HCT116 (cell line): ENCODE data around the gene EXOSC1. TPM values are rescaled to one million over a fixed set of nuclear protein-coding genes. Genes with fewer than 3 reads are reported as not detected.
A peak's percentile ranks its signal among the peaks of the same experiment; 100 is the strongest.

ENCODE experiments used
- ATAC-seq: fragments of 200-7000 bp; cut with Tn5 transposase; 2 replicates; pipeline ENCODE4 v1.9.1; 2020; ENCODE audit warnings: mild to moderate bottlenecking, moderate library complexity
- Bru-seq: library from RNA; stranded (reverse); fragments of 400-500 nt; gene quantifications from one replicate; lab custom pipeline; 2021; lab: Mats Ljungman, UMichigan
- BruChase-seq, 2 experiments: library from RNA; stranded (reverse); fragments of 400-500 nt; gene quantifications; one replicate each; lab custom pipeline; 2021; lab: Mats Ljungman, UMichigan
- BruUV-seq: library from RNA; stranded (reverse); fragments of 400-500 nt; replicated peaks from 2 replicates; lab custom pipeline; 2021; lab: Mats Ljungman, UMichigan
- CTCF ChIA-PET: fragments of 300-600 bp; sonication (Branson Sonifier 250); formaldehyde crosslinking; loops from one replicate; lab custom pipeline; 2021; ENCODE audit warnings: antibody characterized with exemption; lab: Charles Lee
- POLR2A ChIA-PET: fragments of 300-600, 350-600 bp; sonication (Branson Sonifier 250); formaldehyde crosslinking; loops from one replicate; lab custom pipeline; 2021; ENCODE audit warnings: antibody characterized with exemption; lab: Charles Lee
- RAD21 ChIA-PET, 2 experiments: fragments of 300-600 bp; sonication (Branson Sonifier 250); formaldehyde crosslinking; loops; one replicate each; lab custom pipeline; 2023; ENCODE audit warnings: low total read pairs in 2 of 2; ENCODE audit not compliant: uncharacterized antibody in 2 of 2, unreplicated experiment in 2 of 2, low non-redundant PET in 1 of 2; lab: Charles Lee
- DNase-seq: peaks from one replicate; pipeline ENCODE4 v3.0.0-alpha.2; 2010; ENCODE audit warnings: low read depth, low spot score
- H2AFZ ChIP-seq: fragments of 200-600 bp; shearing (Covaris generic), sonication (generic); 2 replicates; pipeline ENCODE4 v1.6.1; 2017; ENCODE audit warnings: low read depth, mixed run types, mixed read lengths, antibody characterized with exemption, low read length; ENCODE audit not compliant: poor library complexity, severe bottlenecking
- H3K27ac ChIP-seq: 2 replicates; pipeline ENCODE4 v1.5.1; 2012; ENCODE audit warnings: low read depth, low read length
- H3K27me3 ChIP-seq: fragments of 200-600 bp; sonication (generic); 2 replicates; pipeline ENCODE4 v1.6.1; 2016; ENCODE audit warnings: mixed run types, low read length, mixed read lengths; ENCODE audit not compliant: insufficient read depth
- H3K36me3 ChIP-seq, 2 experiments: fragments of 200-500 bp in 1 of 2; fragments of 200-600 bp in 1 of 2; sonication (Bioruptor generic) in 1 of 2; sonication (generic) in 1 of 2; 2 replicates each; pipeline versions ENCODE4 v1.5.1 to v1.6.1; 2014 to 2016; ENCODE audit warnings: low read length in 2 of 2, inconsistent platforms in 1 of 2, mixed read lengths in 1 of 2, mixed run types in 1 of 2; ENCODE audit not compliant: insufficient read depth in 2 of 2, control insufficient read depth in 1 of 2
- H3K4me1 ChIP-seq, 2 experiments: fragments of 200-600 bp in 1 of 2; sonication (generic) in 1 of 2; 2 replicates each; pipeline versions ENCODE4 v1.5.1 to v1.6.1; 2012 to 2017; ENCODE audit warnings: low read length in 2 of 2, inconsistent platforms in 1 of 2, mild to moderate bottlenecking in 1 of 2, mixed read lengths in 1 of 2, mixed run types in 1 of 2, moderate library complexity in 1 of 2; ENCODE audit not compliant: insufficient read depth in 2 of 2, control insufficient read depth in 1 of 2
- H3K4me2 ChIP-seq: fragments of 200-600 bp; sonication (generic); 2 replicates; pipeline ENCODE4 v1.6.1; 2017; ENCODE audit warnings: mixed run types, low read length, mixed read lengths
- H3K4me3 ChIP-seq, 2 experiments: fragments of 200-600 bp in 1 of 2; sonication (generic) in 1 of 2; replicated peaks in 1 of 2; 2 replicates each; pipeline ENCODE4 v1.5.1; 2011 to 2016; ENCODE audit warnings: low read length in 2 of 2, control low read depth in 1 of 2, low read depth in 1 of 2, mild to moderate bottlenecking in 1 of 2, mixed read lengths in 1 of 2, mixed run types in 1 of 2
- H3K79me2 ChIP-seq: fragments of 200-600 bp; sonication (generic); 2 replicates; pipeline ENCODE4 v1.6.1; 2017; ENCODE audit warnings: mild to moderate bottlenecking, mixed run types, low read length, moderate library complexity, mixed read lengths; ENCODE audit not compliant: insufficient read depth
- H3K9ac ChIP-seq: fragments of 200-600 bp; sonication (generic); 2 replicates; pipeline ENCODE4 v1.6.1; 2016; ENCODE audit warnings: low read length, mixed read lengths
- H3K9me2 ChIP-seq: fragments of 200-600 bp; sonication (generic), shearing (Covaris generic); 2 replicates; pipeline ENCODE4 v1.6.1; 2017; ENCODE audit warnings: mixed run types, mild to moderate bottlenecking, moderate library complexity; ENCODE audit not compliant: insufficient read depth
- H3K9me3 ChIP-seq, 2 experiments: fragments of 200-500 bp in 1 of 2; fragments of 200-600 bp in 1 of 2; sonication (Bioruptor generic) in 1 of 2; sonication (generic) in 1 of 2; 2 replicates each; pipeline ENCODE4 v1.6.1; 2014 to 2017; ENCODE audit warnings: low read length in 2 of 2, mixed read lengths in 2 of 2, inconsistent platforms in 1 of 2, low read depth in 1 of 2, mild to moderate bottlenecking in 1 of 2, mixed run types in 1 of 2, moderate library complexity in 1 of 2; ENCODE audit not compliant: control insufficient read depth in 1 of 2, insufficient read depth in 1 of 2
- H4K20me1 ChIP-seq: fragments of 200-600 bp; sonication (generic), shearing (Covaris generic); 2 replicates; pipeline ENCODE4 v1.6.1; 2017; ENCODE audit warnings: mixed run types, mild to moderate bottlenecking, moderate library complexity; ENCODE audit not compliant: insufficient read depth
- ATF3 ChIP-seq: IDR thresholded peaks from 2 replicates; pipeline ENCODE4 v1.6.1; 2012
- CBX3 ChIP-seq: IDR thresholded peaks from 2 replicates; pipeline ENCODE4 v1.6.1; 2012; ENCODE audit warnings: low read depth
- CEBPB ChIP-seq: IDR thresholded peaks from 2 replicates; pipeline ENCODE4 v1.6.1; 2012; ENCODE audit warnings: low read depth
- EGR1 ChIP-seq: IDR thresholded peaks from 2 replicates; pipeline ENCODE4 v1.6.1; 2012; ENCODE audit warnings: low read depth
- ELF1 ChIP-seq: IDR thresholded peaks from 2 replicates; pipeline ENCODE4 v1.6.1; 2012; ENCODE audit warnings: low read depth, borderline replicate concordance
- EZH2 ChIP-seq: fragments of 200-600 bp; sonication (generic); IDR thresholded peaks from 2 replicates; pipeline ENCODE4 v1.6.1; 2017; ENCODE audit warnings: antibody characterized with exemption, mixed run types
- EZH2phosphoT487 ChIP-seq: fragments of 200-600 bp; IDR thresholded peaks from 2 replicates; pipeline ENCODE4 v1.6.1; 2018; ENCODE audit warnings: antibody characterized with exemption, borderline replicate concordance
- FOSL1 ChIP-seq: IDR thresholded peaks from 2 replicates; pipeline ENCODE4 v1.6.1; 2012; ENCODE audit warnings: low read depth
- JUND ChIP-seq: IDR thresholded peaks from 2 replicates; pipeline ENCODE4 v1.6.1; 2012
- MAX ChIP-seq: IDR thresholded peaks from 2 replicates; pipeline ENCODE4 v1.6.1; 2012
- POLR2AphosphoS5 ChIP-seq: IDR thresholded peaks from 2 replicates; pipeline ENCODE4 v1.6.1; 2011; ENCODE audit warnings: mild to moderate bottlenecking, low read depth, low read length, moderate library complexity
- RAD21 ChIP-seq: IDR thresholded peaks from 2 replicates; pipeline ENCODE4 v1.6.1; 2012; ENCODE audit warnings: low read depth, mild to moderate bottlenecking
- SIN3A ChIP-seq: IDR thresholded peaks from 2 replicates; pipeline ENCODE4 v1.6.1; 2012; ENCODE audit warnings: low read depth
- SP1 ChIP-seq: IDR thresholded peaks from 2 replicates; pipeline ENCODE4 v1.6.1; 2012; ENCODE audit warnings: low read depth
- SRF ChIP-seq: IDR thresholded peaks from 2 replicates; pipeline ENCODE4 v1.6.1; 2012; ENCODE audit warnings: low read depth
- YY1 ChIP-seq: IDR thresholded peaks from 2 replicates; pipeline ENCODE4 v1.6.1; 2011; ENCODE audit warnings: low read length, low read depth, moderate library complexity, mild to moderate bottlenecking; ENCODE audit not compliant: insufficient replicate concordance; ENCODE audit errors: extremely low read depth
- ZBTB33 ChIP-seq: IDR thresholded peaks from 2 replicates; pipeline ENCODE4 v1.6.1; 2011; ENCODE audit warnings: mild to moderate bottlenecking, low read length, moderate library complexity; ENCODE audit not compliant: insufficient replicate concordance; ENCODE audit errors: extremely low read depth
- ZFX ChIP-seq: fragments of 450-650 bp; IDR thresholded peaks from 2 replicates; pipeline ENCODE4 v1.6.1; 2017
- ZNF274 ChIP-seq: fragments of 200-500 bp; sonication (Bioruptor generic); IDR thresholded peaks from 2 replicates; pipeline ENCODE4 v1.6.1; 2014; ENCODE audit warnings: mild to moderate bottlenecking, low read depth, low read length, inconsistent platforms
- intact Hi-C: fragments of 100-400 bp; cut with micrococcal nuclease; formaldehyde crosslinking; loops from 2 replicates; pipeline ENCODE4 v1.10.0; 2022
- long read RNA-seq: library from polyadenylated mRNA; unstranded; transcript quantifications from one replicate; pipeline ENCODE4 v2.0.0, GENCODE V29; 2021; ENCODE audit not compliant: unreplicated experiment
- polyA plus RNA-seq: library from polyadenylated mRNA; unstranded; fragments of >200 nt; gene quantifications from 2 replicates; pipeline ENCODE4 v1.2.1, GENCODE V29; 2012; ENCODE audit warnings: missing spikeins
- total RNA-seq: library from RNA; stranded (reverse); gene quantifications from one replicate; pipeline ENCODE4 v1.2.1, GENCODE V29; 2021; ENCODE audit not compliant: unreplicated experiment

The EXOSC1 gene, protein sequence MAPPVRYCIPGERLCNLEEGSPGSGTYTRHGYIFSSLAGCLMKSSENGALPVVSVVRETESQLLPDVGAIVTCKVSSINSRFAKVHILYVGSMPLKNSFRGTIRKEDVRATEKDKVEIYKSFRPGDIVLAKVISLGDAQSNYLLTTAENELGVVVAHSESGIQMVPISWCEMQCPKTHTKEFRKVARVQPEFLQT
- total RNA-seq (38.9 TPM), Bru-seq, nascent RNA (percentile 73 among the genes with signal in this experiment), BruChase-seq, experiment 1, labeled RNA remaining after a 6-hour chase (percentile 81 among the genes with signal in this experiment), BruChase-seq, experiment 2, labeled RNA remaining after a 2-hour chase (percentile 80 among the genes with signal in this experiment)
- polyA plus RNA-seq = 44.7 and 53.0 TPM in 2 replicates
- long read RNA-seq, transcript EXOSC1-204 (8 exons, 923 nt) = major isoform, 24 of 40 reads
- long read RNA-seq, partial matches to known transcripts = 8 of 40 reads
- long read RNA-seq, other reads (novel, unspliced or antisense) = 3 of 40 reads

DNA sequence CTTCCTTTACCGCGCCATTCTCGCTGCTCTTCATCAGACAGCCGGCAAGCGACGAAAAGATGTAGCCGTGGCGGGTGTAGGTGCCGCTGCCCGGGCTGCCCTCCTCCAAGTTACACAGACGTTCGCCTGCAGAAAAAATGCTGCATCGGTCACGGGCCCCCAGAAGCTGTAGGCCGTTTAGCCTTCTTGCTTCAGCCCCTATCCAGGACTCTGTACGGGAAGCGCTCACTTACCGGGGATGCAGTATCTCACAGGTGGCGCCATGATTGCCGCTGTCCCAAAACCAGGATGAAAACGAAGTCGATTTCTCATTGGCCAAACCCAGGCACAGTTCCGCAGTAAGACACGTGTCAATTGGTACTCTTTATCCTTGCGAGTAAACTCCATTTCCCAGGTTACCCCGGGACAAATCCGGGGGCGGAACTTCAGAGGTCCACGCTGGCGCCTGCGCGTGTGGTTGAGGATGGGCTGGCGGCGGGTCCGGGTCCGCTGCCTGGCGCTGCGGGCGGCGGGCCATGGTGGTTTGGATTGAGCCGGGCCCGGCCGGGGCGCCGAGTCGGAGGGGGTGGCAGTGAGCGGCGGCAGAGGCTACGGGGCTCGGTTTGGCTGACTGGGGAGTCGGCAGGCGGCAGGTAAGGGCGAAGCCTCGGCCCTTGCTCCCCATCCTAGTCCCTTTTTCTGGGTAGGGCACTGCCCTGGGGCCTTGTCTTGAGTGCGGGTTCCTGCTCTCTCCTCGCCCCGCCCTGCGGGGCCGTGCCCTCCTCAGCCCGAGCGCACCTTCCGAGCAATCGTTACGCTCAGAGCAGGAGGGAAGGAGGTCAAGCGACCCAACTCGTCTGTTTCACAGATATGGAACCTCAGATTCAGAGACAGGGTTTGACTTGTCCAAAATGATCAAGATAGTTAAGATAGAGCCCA lies at the start of gene EXOSC1, which contains the start of gene ZDHHC16:
EXOSC1 (minus strand) TSS at position 285 of the 918 bp plus-strand sequence; CDS start at position 264, 21 bp downstream.
ZDHHC16 (plus strand) TSS at position 454 of the 918 bp plus-strand sequence. CDS start 5,501 bp downstream, outside the sequence.
- Histone ChIP-seq H3K27ac (peak within 1 kb of the TSS; percentile 52), H3K9ac (peak within 1 kb of the TSS; percentile 79), H3K36me3 (peaks cover 0 to 5% of the 10 kb centered on the region in 2 experiments; a peak in 1 of 4 replicates), H3K27me3 (no peaks in the 10 kb centered on the region), H4K20me1 (no peaks in the 10 kb centered on the region), H3K9me3 (no peaks in the 10 kb centered on the region), H3K79me2 (peaks cover 66% of the 10 kb centered on the region), H3K9me2 (no peaks in the 10 kb centered on the region), H2AFZ (peak within 1 kb of the TSS; percentile 42), H3K4me3 (peak within 1 kb of the TSS; percentile 88 to 90), H3K4me1 (peaks cover 10 to 21% of the 10 kb centered on the region in 2 experiments), H3K4me2 (peak within 1 kb of the TSS; percentile 87)
- ChIA-PET CTCF (no interaction called here), RAD21 (no interaction called here), POLR2A (no interaction called here)
- DNase-seq = peak; percentile 89
- ATAC-seq = peak; percentile 95
- BruUV-seq = TSS peak; percentile 75
- intact Hi-C loops = loop anchor here (1.0 to 5.0 kb wide), 2 partner anchors 39 to 51 kb away; partner anchors contain the start of genes MMS19 and UBTD1
- TF ChIP-seq EZH2phosphoT487 (no peak), ZNF274 (no peak), ELF1 (peak; percentile 70; the same call in 1 of the 2 replicates), EGR1 (peak; percentile 99), YY1 (peak; percentile 94), JUND (no peak), ZBTB33 (no peak), ATF3 (no peak), POLR2AphosphoS5 (peak; percentile 91), EZH2 (no peak), SRF (no peak), MAX (peak; percentile 79), CEBPB (no peak), FOSL1 (no peak), ZFX (peak; percentile 94), CBX3 (no peak), SIN3A (peak; percentile 96), SP1 (peak; percentile 99), RAD21 (no peak)
